ENCODE measurements around the gene CILP2. TPM values are rescaled to one million over a fixed set of nuclear protein-coding genes. Genes with fewer than 3 reads are reported as not detected.
A peak's percentile ranks its signal among the peaks of the same experiment; 100 is the strongest.

Gene CILP2
- total RNA-seq, 4 donors from 2014 or later = 0.17 to 1.4 TPM; not detected in 2

GRCh38 chr19:19587771-19588170, 49.7 kb downstream of the CILP2 start:
- WGBS, 2 donors = 94 to 95% methylated on average over 5 of the region's 5 CpGs

GRCh38 chr19:19588546-19588945, 50.5 kb downstream of the CILP2 start:
- TF ChIP-seq POLR2A (IDR thresholded peaks at IDR 0.05) (no peak), CTCF (IDR thresholded peaks at IDR 0.05) (no peak)
- H3K4me3 ChIP-seq (ENCODE audit: low read depth, poor library complexity, severe bottlenecking) = no peak overlapping the region
- intact Hi-C loops (cut with DNase I; ENCODE audit: low total_unique reads) = no loop called here
- no peak for DNase-seq (ENCODE audit: low spot score in 2 of 2)
- 77 to 85% methylated on average over 2 of the region's 2 CpGs for WGBS, 2 donors

More at GRCh38 chr19:19587771-19588170, 49.7 kb downstream of the CILP2 start:
- TF ChIP-seq POLR2A (IDR thresholded peaks at IDR 0.05) (no peak), CTCF (IDR thresholded peaks at IDR 0.05) (no peak)
- intact Hi-C loops (cut with DNase I; ENCODE audit: low total_unique reads) = no loop called here
- no peak overlapping the region for H3K4me3 ChIP-seq (ENCODE audit: low read depth, poor library complexity, severe bottlenecking)
- DNase-seq (ENCODE audit: low spot score in 2 of 2) = no peak

- intact Hi-C loops (cut with DNase I; ENCODE audit: low total_unique reads) = no loop called here
- DNase-seq (ENCODE audit: low spot score in 2 of 2) = peak in 1 of 2 donors; percentile 80
- no peak for TF ChIP-seq POLR2A (IDR thresholded peaks at IDR 0.05)
- TF ChIP-seq CTCF (IDR thresholded peaks at IDR 0.05) = no peak
- H3K4me3 ChIP-seq (ENCODE audit: low read depth, poor library complexity, severe bottlenecking) = no peak overlapping the region
- 19 to 21% methylated on average over 13 of the region's 13 CpGs for WGBS, 2 donors
Observed at GRCh38 chr19:19591133-19591825, 53.2 kb downstream of the CILP2 start.

- no peak for DNase-seq (ENCODE audit: low spot score in 2 of 2)
- 90 to 98% methylated on average over 10 of the region's 10 CpGs for WGBS, 2 donors
- TF ChIP-seq POLR2A (IDR thresholded peaks at IDR 0.05) = no peak
- no peak for TF ChIP-seq CTCF (IDR thresholded peaks at IDR 0.05)
- intact Hi-C loops (cut with DNase I; ENCODE audit: low total_unique reads) = no loop called here
- no peak overlapping the region for H3K4me3 ChIP-seq (ENCODE audit: low read depth, poor library complexity, severe bottlenecking)
Observed at GRCh38 chr19:19592690-19593089, 54.6 kb downstream of the CILP2 start.

- DNase-seq (ENCODE audit: low spot score in 2 of 2) = no peak
- 77 to 82% methylated on average over 4 of the region's 4 CpGs for WGBS, 2 donors
- no peak overlapping the region for H3K4me3 ChIP-seq (ENCODE audit: low read depth, poor library complexity, severe bottlenecking)
- intact Hi-C loops (cut with DNase I; ENCODE audit: low total_unique reads) = no loop called here
- TF ChIP-seq POLR2A (IDR thresholded peaks at IDR 0.05) (no peak), CTCF (IDR thresholded peaks at IDR 0.05) (no peak)
Observed at GRCh38 chr19:19594381-19594780, 56.3 kb downstream of the CILP2 start.

Measured in lower leg skin (tissue), 4 donors.